Peyer's patch (tissue), 4 donors: Measurements from ENCODE around the gene STAU1. TPM values are rescaled to one million over a fixed set of nuclear protein-coding genes. Genes with fewer than 3 reads are reported as not detected.

Experiments used
- DNase-seq, 3 donors: peaks; one replicate each; pipeline ENCODE4 v3.0.0-alpha.2; 2017 to 2019
- H3K27ac ChIP-seq, 4 donors: fragments of 200-600 bp; sonication (generic); one replicate each; pipeline ENCODE4 v1.5.1; 2016 to 2019
- H3K27me3 ChIP-seq, 2 donors: fragments of 200-600 bp; sonication (generic); one replicate each; pipeline ENCODE4 v1.5.1; 2019
- H3K36me3 ChIP-seq, 3 donors: fragments of 200-600 bp; sonication (generic); one replicate each; pipeline ENCODE4 v1.5.1; 2016 to 2019
- H3K4me1 ChIP-seq, 4 donors: fragments of 200-600 bp; sonication (generic); one replicate each; pipeline ENCODE4 v1.5.1; 2016 to 2019
- H3K4me3 ChIP-seq, 4 donors: fragments of 200-600 bp; sonication (generic); 1 replicate in 3 of 4; 2 replicates in 1 of 4; pipeline ENCODE4 v1.5.1; 2016 to 2019; ENCODE audit warnings: mild to moderate bottlenecking in 1 of 4
- H3K9me3 ChIP-seq, 4 donors: fragments of 200-600 bp; sonication (generic); one replicate each; pipeline ENCODE4 v1.5.1; 2016 to 2019; ENCODE audit warnings: mild to moderate bottlenecking in 1 of 4
- CTCF ChIP-seq, 6 experiments: fragments of 450-650 bp in 4 of 6; fragments of 200-600 bp in 2 of 6; sonication (generic) in 1 of 6; IDR thresholded peaks; one replicate each; pipeline ENCODE4 v1.5.1; 2017 to 2019; ENCODE audit warnings: antibody characterized with exemption in 6 of 6, mild to moderate bottlenecking in 3 of 6, moderate library complexity in 1 of 6
- POLR2A ChIP-seq, 2 donors: fragments of 450-650 bp; IDR thresholded peaks; one replicate each; pipeline ENCODE4 v1.5.1; 2017; ENCODE audit warnings: antibody characterized with exemption in 2 of 2, mild to moderate bottlenecking in 2 of 2, moderate library complexity in 2 of 2
- total RNA-seq, 4 donors: library from RNA; depleted of rRNA; stranded (reverse); fragments of >200 nt; gene quantifications; one replicate each; pipeline ENCODE4 v1.1.0, GENCODE V29; 2016

STAU1 gene
- total RNA-seq, 4 donors from 2014 or later, result 58.6 to 82.4 (median 75.2) TPM

- H3K4me1 ChIP-seq, result no peaks in the 10 kb centered on the region
- H3K36me3 ChIP-seq, result peaks cover 0 to 94% (median 0%) of the 10 kb centered on the region in 3 donors
- no peaks in the 10 kb centered on the region for H3K9me3 ChIP-seq
- DNase-seq, result no peak
- no peak overlapping the region for H3K4me3 ChIP-seq
- no peak for TF ChIP-seq CTCF (IDR thresholded peaks at IDR 0.05)
- TF ChIP-seq POLR2A (IDR thresholded peaks at IDR 0.05), result no peak
- no peak overlapping the region for H3K27ac ChIP-seq
- no peaks in the 10 kb centered on the region for H3K27me3 ChIP-seq
Measured at GRCh38 chr20:49074521-49074920, 113.6 kb downstream of the STAU1 start.

Other genes with a start within 250 kb of the STAU1 start
- 10 to 100 TPM; 10.2 to 43.7 (median 20.9) TPM for gene CSE1L, start 142.0 kb downstream of the STAU1 start, total RNA-seq
- 10 to 100 TPM; 23.1 to 81.7 (median 39.2) TPM for gene DDX27, start 31.1 kb upstream of the STAU1 start, total RNA-seq
- gene ZNFX1, start 89.7 kb upstream of the STAU1 start, total RNA-seq, result 10 to 100 TPM; 33.4 to 40.3 (median 36.4) TPM